ENCODE results near the gene GARS1.
"Not testable (repeated sequence)": the region's sequence is repeated elsewhere in the genome, so short reads cannot be mapped to it uniquely, and the experiment has no call there.

The GARS1 gene

GRCh38 chr7:30575910-30576309 is 18.8 kb upstream of the GARS1 start:
- TF ChIP-seq, protein P1, sequence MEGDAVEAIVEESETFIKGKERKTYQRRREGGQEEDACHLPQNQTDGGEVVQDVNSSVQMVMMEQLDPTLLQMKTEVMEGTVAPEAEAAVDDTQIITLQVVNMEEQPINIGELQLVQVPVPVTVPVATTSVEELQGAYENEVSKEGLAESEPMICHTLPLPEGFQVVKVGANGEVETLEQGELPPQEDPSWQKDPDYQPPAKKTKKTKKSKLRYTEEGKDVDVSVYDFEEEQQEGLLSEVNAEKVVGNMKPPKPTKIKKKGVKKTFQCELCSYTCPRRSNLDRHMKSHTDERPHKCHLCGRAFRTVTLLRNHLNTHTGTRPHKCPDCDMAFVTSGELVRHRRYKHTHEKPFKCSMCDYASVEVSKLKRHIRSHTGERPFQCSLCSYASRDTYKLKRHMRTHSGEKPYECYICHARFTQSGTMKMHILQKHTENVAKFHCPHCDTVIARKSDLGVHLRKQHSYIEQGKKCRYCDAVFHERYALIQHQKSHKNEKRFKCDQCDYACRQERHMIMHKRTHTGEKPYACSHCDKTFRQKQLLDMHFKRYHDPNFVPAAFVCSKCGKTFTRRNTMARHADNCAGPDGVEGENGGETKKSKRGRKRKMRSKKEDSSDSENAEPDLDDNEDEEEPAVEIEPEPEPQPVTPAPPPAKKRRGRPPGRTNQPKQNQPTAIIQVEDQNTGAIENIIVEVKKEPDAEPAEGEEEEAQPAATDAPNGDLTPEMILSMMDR (conservative IDR thresholded peaks at IDR 0.05): no peak
- H3K27ac ChIP-seq: no peak overlapping the region

- no peak overlapping the region for H3K27ac ChIP-seq
- TF ChIP-seq, protein P1 (conservative IDR thresholded peaks at IDR 0.05): no peak
These were observed 11.5 kb upstream of the GARS1 start for GRCh38 chr7:30583181-30583580.

GRCh38 chr7:30584415-30584814 is 10.3 kb upstream of the GARS1 start:
- H3K27ac ChIP-seq: no peak overlapping the region
- TF ChIP-seq, protein P1 (conservative IDR thresholded peaks at IDR 0.05): no peak

DNA sequence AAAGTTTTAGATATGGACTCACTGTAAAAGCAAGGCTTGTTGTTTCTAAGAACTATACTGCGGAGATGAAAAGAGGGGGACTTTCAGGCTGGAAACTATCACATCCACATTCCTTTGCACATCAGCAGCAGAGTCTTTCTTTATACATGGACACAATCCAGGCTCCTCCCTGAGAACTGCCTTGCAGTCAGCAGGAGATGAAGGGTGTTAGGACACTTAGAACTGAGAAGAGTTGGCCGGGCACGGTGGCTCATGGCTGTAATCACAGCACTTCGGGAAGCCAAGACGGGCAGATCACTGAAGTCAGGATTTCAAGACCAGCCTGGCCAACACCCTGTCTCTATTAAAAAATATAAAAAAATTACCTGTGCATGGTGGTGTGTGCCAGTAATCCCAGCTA is 9.7 kb upstream of the GARS1 start:
- no peak overlapping the region for H3K27ac ChIP-seq
- TF ChIP-seq, protein P1 (conservative IDR thresholded peaks at IDR 0.05): no peak

- no peak overlapping the region for H3K27ac ChIP-seq
- TF ChIP-seq, protein P1 (conservative IDR thresholded peaks at IDR 0.05): no peak
These were observed 9.0 kb upstream of the GARS1 start for GRCh38 chr7:30585675-30586074.

DNA sequence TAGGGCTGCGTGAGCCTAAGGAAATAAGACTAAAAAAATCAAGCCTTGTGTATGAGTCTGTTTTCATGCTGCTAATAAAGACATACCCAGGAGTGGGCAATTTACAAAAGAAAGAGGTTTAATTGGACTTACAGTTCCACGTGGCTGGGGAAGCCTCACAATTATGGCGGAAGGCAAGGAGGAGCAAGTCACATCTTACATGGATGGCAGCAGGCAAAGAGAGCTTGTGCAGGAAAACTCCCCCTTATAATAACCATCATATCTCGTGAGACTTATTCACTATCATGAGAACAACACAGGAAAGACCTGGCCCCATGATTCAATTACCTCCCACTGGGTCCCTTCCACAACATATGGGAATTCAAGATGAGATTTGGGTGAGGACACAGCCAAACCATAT is 7.1 kb upstream of the GARS1 start:
- not testable (repeated sequence) for H3K27ac ChIP-seq

DNA sequence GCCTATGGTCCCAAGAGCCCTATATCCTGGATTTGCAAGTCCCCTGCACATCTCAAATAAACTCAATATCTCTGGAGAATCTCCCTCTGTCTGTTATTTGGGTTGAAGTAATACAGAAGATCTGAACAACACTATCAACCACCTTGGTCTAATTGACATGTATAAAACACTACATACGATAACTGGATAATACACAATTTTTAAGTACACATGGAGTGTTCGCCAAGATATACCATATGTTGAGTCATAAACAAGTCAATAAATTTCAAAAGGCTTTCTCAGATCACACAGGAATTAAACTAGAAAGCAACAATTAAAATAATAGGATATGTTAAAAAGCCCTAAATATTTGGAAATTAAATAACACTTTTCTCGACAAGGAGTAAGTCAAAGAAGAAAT is 5.6 kb upstream of the GARS1 start:
- TF ChIP-seq, protein P1 (conservative IDR thresholded peaks at IDR 0.05): no peak
- H3K27ac ChIP-seq: no peak overlapping the region

- H3K27ac ChIP-seq: peak overlapping the region; percentile 92
- TF ChIP-seq, protein P1 (conservative IDR thresholded peaks at IDR 0.05): no peak
These were observed 584 bp upstream of the GARS1 start for GRCh38 chr7:30594048-30594539.

All from VCaP (cell line).